Fibroblast of lung (primary cell): ENCODE data around the gene SLC4A9.

Experiments used
- CTCF ChIP-seq, 2 donors: IDR thresholded peaks in 1 of 2; conservative IDR thresholded peaks in 1 of 2; 1 replicate in 1 of 2; 2 replicates in 1 of 2; pipeline ENCODE4 v1.5.1; 2011 to 2012; ENCODE audit warnings: low read length in 2 of 2, control low read depth in 1 of 2, inconsistent platforms in 1 of 2, low read depth in 1 of 2, mild to moderate bottlenecking in 1 of 2
- EZH2 ChIP-seq: IDR thresholded peaks from 2 replicates; pipeline ENCODE4 v1.5.1; 2012; ENCODE audit warnings: low read length, control low read depth, mild to moderate bottlenecking; ENCODE audit errors: missing control alignments

DNA sequence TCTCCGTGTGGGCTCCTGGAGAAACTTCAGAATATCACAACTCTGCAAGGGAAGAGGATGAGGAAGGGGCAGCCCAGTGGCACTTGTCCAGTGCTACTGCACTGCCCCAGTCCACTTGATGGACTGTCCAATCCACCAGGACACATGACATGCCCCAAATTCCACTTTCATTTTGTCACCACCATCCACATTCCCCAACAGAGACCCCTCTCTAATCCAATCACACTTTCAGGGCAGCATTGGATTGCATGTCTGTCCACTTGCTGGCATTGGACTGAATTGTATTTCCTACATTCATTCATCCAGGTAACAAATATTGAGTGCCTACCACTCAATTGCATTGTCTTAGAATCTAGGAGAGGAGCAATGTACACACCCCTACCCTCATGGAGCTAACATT lies 28.4 kb upstream of the SLC4A9 start:
- TF ChIP-seq CTCF (conservative IDR thresholded peaks at IDR 0.05 in 1 of 2, IDR thresholded peaks at IDR 0.05 in 1 of 2; ENCODE audit: low read depth in 1 of 2, low read length in 2 of 2), result no peak
- no peak for TF ChIP-seq EZH2
